SK-N-SH treated with all-trans-retinoic acid at 6 μM for 48 hours (cell line): ENCODE results near the gene KIF6.

Experiments
- ATAC-seq: fragments of 200-7000 bp; cut with Tn5 transposase; 3 replicates; pipeline ENCODE4 v1.9.1; 2020; ENCODE audit warnings: mild to moderate bottlenecking, moderate library complexity
- BACH2 ChIP-seq: fragments of 250-450 bp; sonication (Bioruptor Pico); IDR thresholded peaks from 2 replicates; pipeline ENCODE4 v1.9.0; 2021; ENCODE audit warnings: mild to moderate bottlenecking, borderline replicate concordance
- CREB5 ChIP-seq: fragments of 250-450 bp; sonication (Bioruptor Pico); IDR thresholded peaks from 2 replicates; pipeline ENCODE4 v1.5.1; 2020; ENCODE audit warnings: low read depth, mild to moderate bottlenecking, moderate library complexity
- ESRRG ChIP-seq: fragments of 250-450 bp; sonication (Bioruptor Pico); IDR thresholded peaks from 2 replicates; pipeline ENCODE4 v1.6.1; 2021; ENCODE audit warnings: mild to moderate bottlenecking
- GLIS3 ChIP-seq: fragments of 250-450 bp; sonication (Bioruptor Pico); IDR thresholded peaks from 2 replicates; pipeline ENCODE4 v1.5.0; 2020; ENCODE audit warnings: mild to moderate bottlenecking, moderate library complexity
- ISL1 ChIP-seq: fragments of 250-450 bp; sonication (Bioruptor Pico); IDR thresholded peaks from 2 replicates; pipeline ENCODE4 v2.1.2; 2022; ENCODE audit warnings: mild to moderate bottlenecking, moderate library complexity
- OSR1 ChIP-seq: fragments of 250-450 bp; sonication (Bioruptor Pico); IDR thresholded peaks from 2 replicates; pipeline ENCODE4 v1.8.0; 2022; ENCODE audit warnings: moderate library complexity, mild to moderate bottlenecking, inconsistent platforms
- PATZ1 ChIP-seq: fragments of 250-450 bp; sonication (Bioruptor Pico); IDR thresholded peaks from 2 replicates; pipeline ENCODE4 v1.8.0; 2020; ENCODE audit warnings: mild to moderate bottlenecking, moderate library complexity, borderline replicate concordance
- POU6F1 ChIP-seq: fragments of 250-450 bp; sonication (Bioruptor Pico); IDR thresholded peaks from 2 replicates; pipeline ENCODE4 v1.8.0; 2021; ENCODE audit warnings: low read depth, mild to moderate bottlenecking, moderate library complexity, borderline replicate concordance
- PPARA ChIP-seq: fragments of 250-450 bp; sonication (Bioruptor Pico); IDR thresholded peaks from 2 replicates; pipeline ENCODE4 v1.5.0; 2020; ENCODE audit warnings: mild to moderate bottlenecking, borderline replicate concordance
- RARB ChIP-seq: fragments of 250-450 bp; sonication (Bioruptor Pico); IDR thresholded peaks from 2 replicates; pipeline ENCODE4 v1.8.0; 2021; ENCODE audit warnings: mild to moderate bottlenecking, moderate library complexity
- SNAI2 ChIP-seq: fragments of 250-450 bp; sonication (Bioruptor Pico); IDR thresholded peaks from 2 replicates; pipeline ENCODE4 v1.5.0; 2020; ENCODE audit warnings: mild to moderate bottlenecking, moderate library complexity
- TOX ChIP-seq: fragments of 250-450 bp; sonication (Bioruptor Pico); IDR thresholded peaks from 2 replicates; pipeline ENCODE4 v1.8.0; 2021; ENCODE audit warnings: mild to moderate bottlenecking, moderate library complexity, borderline replicate concordance
- TSHZ2 ChIP-seq: fragments of 250-450 bp; sonication (Bioruptor Pico); IDR thresholded peaks from 2 replicates; pipeline ENCODE4 v1.5.0; 2020; ENCODE audit warnings: mild to moderate bottlenecking, moderate library complexity
- ZC3H10 ChIP-seq: fragments of 250-450 bp; sonication (Bioruptor Pico); IDR thresholded peaks from 2 replicates; pipeline ENCODE4 v1.5.1; 2021; ENCODE audit warnings: mild to moderate bottlenecking, moderate library complexity
- ZFP3 ChIP-seq: fragments of 250-450 bp; sonication (Bioruptor Pico); IDR thresholded peaks from 2 replicates; pipeline ENCODE4 v1.5.0; 2020; ENCODE audit warnings: mild to moderate bottlenecking, moderate library complexity
- ZNF565 ChIP-seq: fragments of 450-650 bp; formaldehyde crosslinking; conservative IDR thresholded peaks from 2 replicates; pipeline ENCODE4 v1.5.0; 2020; ENCODE audit warnings: low read depth, mild to moderate bottlenecking, moderate library complexity
- ZNF70 ChIP-seq: fragments of 450-650 bp; formaldehyde crosslinking; IDR thresholded peaks from 2 replicates; pipeline ENCODE4 v1.5.0; 2020; ENCODE audit warnings: mild to moderate bottlenecking, moderate library complexity
- ZNF8 ChIP-seq: fragments of 450-650 bp; formaldehyde crosslinking; IDR thresholded peaks from 2 replicates; pipeline ENCODE4 v1.5.0; 2020; ENCODE audit warnings: mild to moderate bottlenecking, moderate library complexity

Gene KIF6

GRCh38 chr6:39714802-39715201 is 10.4 kb downstream of the KIF6 start:
- TF ChIP-seq ZNF8 (CRISPR knock-in tag) (no peak), ZNF565 (CRISPR knock-in tag) (no peak), ZNF70 (CRISPR knock-in tag) (no peak), POU6F1 (CRISPR knock-in tag) (no peak), PATZ1 (CRISPR knock-in tag) (no peak), ISL1 (CRISPR knock-in tag) (no peak), OSR1 (CRISPR knock-in tag) (no peak), BACH2 (CRISPR knock-in tag) (no peak)
- TF ChIP-seq, all 23 proteins: peak for 0

GRCh38 chr6:39707962-39708683 is 17.1 kb downstream of the KIF6 start:
- no peak for TF ChIP-seq PPARA
- TF ChIP-seq BACH2 (CRISPR knock-in tag), result no peak
- no peak for TF ChIP-seq OSR1 (CRISPR knock-in tag)
- TF ChIP-seq ZNF565 (CRISPR knock-in tag), result no peak
- TF ChIP-seq TSHZ2 (CRISPR knock-in tag), result no peak
- TF ChIP-seq TOX (CRISPR knock-in tag), result no peak
- no peak for TF ChIP-seq ESRRG (CRISPR knock-in tag)
- no peak for TF ChIP-seq ISL1 (CRISPR knock-in tag)
- TF ChIP-seq ZC3H10, result no peak
- TF ChIP-seq ZFP3 (CRISPR knock-in tag), result no peak
- no peak for TF ChIP-seq GLIS3
- ATAC-seq, result no peak

More at GRCh38 chr6:39714802-39715201, 10.4 kb downstream of the KIF6 start:
- ATAC-seq, result no peak

GRCh38 chr6:39706819-39707335 is 18.3 kb downstream of the KIF6 start:
- TF ChIP-seq ZC3H10 (no peak), RARB (CRISPR knock-in tag) (no peak), BACH2 (CRISPR knock-in tag) (no peak), ZNF8 (CRISPR knock-in tag) (no peak), SNAI2 (CRISPR knock-in tag) (no peak), CREB5 (CRISPR knock-in tag) (no peak), PATZ1 (CRISPR knock-in tag) (no peak)
- ATAC-seq, result no peak
